Lower leg skin (tissue), 4 donors: ENCODE measurements around the gene PLA2G3. TPM values are rescaled to one million over a fixed set of nuclear protein-coding genes. Genes with fewer than 3 reads are reported as not detected.
"Not testable (repeated sequence)": the region's sequence is repeated elsewhere in the genome, so short reads cannot be mapped to it uniquely, and the experiment has no call there.

Experiments used
- DNase-seq, 2 donors: peaks; one replicate each; pipeline ENCODE4 v3.0.0-alpha.2; 2019; ENCODE audit warnings: low spot score in 2 of 2
- H3K4me3 ChIP-seq: fragments of 200-600 bp; sonication (generic); 2 replicates; pipeline ENCODE4 v1.5.1; 2017; ENCODE audit warnings: mild to moderate bottlenecking, low read depth; ENCODE audit not compliant: poor library complexity, severe bottlenecking
- POLR2A ChIP-seq, 2 donors: fragments of 450-650 bp; IDR thresholded peaks; one replicate each; pipeline ENCODE4 v1.6.1; 2016 to 2017; ENCODE audit warnings: antibody characterized with exemption in 2 of 2, mild to moderate bottlenecking in 1 of 2, moderate library complexity in 1 of 2
- WGBS, 2 donors: methylation state at CpG; one replicate each; pipeline ENCODE4 v1.1.5; 2018; 5-methylcytosine and 5-hydroxymethylcytosine counted together
- intact Hi-C: fragments of 100-400 bp; cut with DNase I; formaldehyde crosslinking; loops from one replicate; pipeline ENCODE4 v1.15.0; 2023; ENCODE audit warnings: low total_unique reads
- total RNA-seq, 4 donors: library from RNA; depleted of rRNA; stranded (reverse); fragments of >200 nt; gene quantifications; one replicate each; pipeline ENCODE4 v1.1.0, GENCODE V29; 2016
- TF ChIP-seq, protein P1 (sequence below), 3 donors: fragments of 450-650 bp; IDR thresholded peaks; one replicate each; pipeline ENCODE4 v1.5.1; 2016; ENCODE audit warnings: antibody characterized with exemption in 3 of 3, mild to moderate bottlenecking in 3 of 3, moderate library complexity in 2 of 3

The PLA2G3 gene
- total RNA-seq, 4 donors from 2014 or later, result 6.5 to 11.3 (median 8.7) TPM

- DNase-seq, result no peak
- H3K4me3 ChIP-seq, result no peak overlapping the region
- intact Hi-C loops, result no loop called here
- no peak for TF ChIP-seq POLR2A (IDR thresholded peaks at IDR 0.05)
- TF ChIP-seq, protein P1, sequence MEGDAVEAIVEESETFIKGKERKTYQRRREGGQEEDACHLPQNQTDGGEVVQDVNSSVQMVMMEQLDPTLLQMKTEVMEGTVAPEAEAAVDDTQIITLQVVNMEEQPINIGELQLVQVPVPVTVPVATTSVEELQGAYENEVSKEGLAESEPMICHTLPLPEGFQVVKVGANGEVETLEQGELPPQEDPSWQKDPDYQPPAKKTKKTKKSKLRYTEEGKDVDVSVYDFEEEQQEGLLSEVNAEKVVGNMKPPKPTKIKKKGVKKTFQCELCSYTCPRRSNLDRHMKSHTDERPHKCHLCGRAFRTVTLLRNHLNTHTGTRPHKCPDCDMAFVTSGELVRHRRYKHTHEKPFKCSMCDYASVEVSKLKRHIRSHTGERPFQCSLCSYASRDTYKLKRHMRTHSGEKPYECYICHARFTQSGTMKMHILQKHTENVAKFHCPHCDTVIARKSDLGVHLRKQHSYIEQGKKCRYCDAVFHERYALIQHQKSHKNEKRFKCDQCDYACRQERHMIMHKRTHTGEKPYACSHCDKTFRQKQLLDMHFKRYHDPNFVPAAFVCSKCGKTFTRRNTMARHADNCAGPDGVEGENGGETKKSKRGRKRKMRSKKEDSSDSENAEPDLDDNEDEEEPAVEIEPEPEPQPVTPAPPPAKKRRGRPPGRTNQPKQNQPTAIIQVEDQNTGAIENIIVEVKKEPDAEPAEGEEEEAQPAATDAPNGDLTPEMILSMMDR (IDR thresholded peaks at IDR 0.05), result no peak
- WGBS, 2 donors, result 76 to 82% methylated on average over 35 of the region's 36 CpGs
Measured at GRCh38 chr22:31098632-31099110, 41.6 kb downstream of the PLA2G3 start.

- 81 to 82% methylated on average over 10 of the region's 10 CpGs for WGBS, 2 donors
- no peak overlapping the region for H3K4me3 ChIP-seq
- intact Hi-C loops, result no loop called here
- no peak for DNase-seq
- TF ChIP-seq, protein P1 (IDR thresholded peaks at IDR 0.05), result no peak
- no peak for TF ChIP-seq POLR2A (IDR thresholded peaks at IDR 0.05)
Measured at GRCh38 chr22:31097941-31098631, 42.2 kb downstream of the PLA2G3 start.

DNA sequence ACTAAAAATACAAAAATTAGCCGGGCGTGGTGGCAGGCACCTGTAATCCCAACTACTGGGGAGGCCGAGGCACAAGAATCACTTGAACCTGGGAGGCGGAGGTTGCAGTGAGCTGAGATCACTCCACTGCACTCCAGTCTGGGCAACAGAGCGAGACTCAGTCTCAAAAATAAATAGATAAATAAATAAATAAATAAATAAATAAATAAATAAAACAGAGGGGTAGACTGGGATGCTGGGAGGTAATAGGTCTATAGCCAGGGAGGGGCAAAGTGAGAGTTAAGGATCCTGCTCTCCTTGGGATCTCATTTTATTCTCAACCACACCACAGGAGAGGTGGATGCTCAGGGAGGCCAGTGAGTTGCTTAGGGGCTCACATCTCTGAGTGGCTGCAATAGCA is 42.8 kb downstream of the PLA2G3 start:
- WGBS, 2 donors, result 96 to 100% methylated on average over 5 of the region's 5 CpGs
- H3K4me3 ChIP-seq, DNase-seq, intact Hi-C loops: not testable (repeated sequence)

DNA sequence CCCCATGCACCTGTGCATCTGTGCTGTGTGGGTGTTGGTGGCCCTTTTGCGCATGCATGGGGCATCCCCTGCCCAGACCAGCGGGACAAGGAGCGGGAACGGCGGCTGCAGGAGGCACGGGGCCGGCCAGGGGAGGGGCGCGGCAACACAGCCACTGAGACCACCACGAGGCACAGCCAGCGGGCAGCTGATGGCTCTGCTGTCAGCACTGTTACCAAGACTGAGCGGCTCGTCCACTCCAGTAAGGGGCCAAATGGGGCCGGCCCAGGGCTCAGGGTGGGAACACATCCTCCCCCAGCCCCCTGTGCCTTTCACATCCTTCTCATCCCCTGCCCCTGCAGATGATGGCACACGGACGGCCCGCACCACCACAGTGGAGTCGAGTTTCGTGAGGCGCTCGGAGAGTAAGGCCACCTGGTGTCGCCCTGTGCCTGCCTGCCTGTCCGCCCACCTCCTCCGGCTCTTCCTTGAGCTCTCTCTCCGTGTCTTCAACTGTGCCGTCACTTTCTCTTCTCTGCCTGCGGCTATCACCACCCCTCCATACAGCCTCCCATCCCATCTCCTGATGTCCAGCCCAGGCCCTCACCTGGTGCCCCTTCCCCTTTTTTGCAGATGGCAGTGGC is 43.5 kb downstream of the PLA2G3 start:
- intact Hi-C loops, result no loop called here
- H3K4me3 ChIP-seq, result no peak overlapping the region
- no peak for TF ChIP-seq POLR2A (IDR thresholded peaks at IDR 0.05)
- TF ChIP-seq, protein P1 (IDR thresholded peaks at IDR 0.05), result no peak
- 93 to 96% methylated on average over 26 to 27 of the region's 27 CpGs for WGBS, 2 donors
- DNase-seq, result no peak

DNA sequence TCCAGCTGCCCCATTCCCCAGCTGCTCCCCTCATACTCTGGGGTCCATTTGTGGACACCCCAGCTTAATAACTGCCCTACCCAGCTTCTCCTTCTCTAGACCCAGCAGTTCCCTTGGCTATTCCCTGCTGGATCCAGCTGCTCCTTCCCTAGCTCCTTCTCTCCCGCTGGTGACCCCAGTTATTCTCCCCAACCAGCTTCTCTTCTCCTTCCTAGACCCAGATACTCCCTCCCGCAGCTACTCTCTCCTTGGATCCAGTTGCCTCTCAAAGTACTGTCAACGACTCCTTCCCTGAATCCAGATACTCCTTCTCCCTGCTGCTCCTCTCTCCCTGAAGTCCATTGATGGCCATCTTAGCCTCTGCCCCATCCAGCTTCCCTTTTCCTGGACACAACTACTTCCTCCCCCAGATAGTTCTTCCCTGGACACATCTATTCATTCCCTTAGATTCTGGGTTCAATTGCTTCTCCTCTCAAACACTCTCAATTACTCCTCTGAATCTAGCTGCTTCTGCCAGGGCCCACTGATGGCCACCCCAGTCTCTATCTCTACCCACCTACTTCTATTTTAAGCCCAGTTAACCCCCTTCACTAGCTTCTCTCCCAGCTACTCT is 44.6 kb downstream of the PLA2G3 start:
- DNase-seq, result no peak
- 95 to 97% methylated on average over 3 of the region's 3 CpGs for WGBS, 2 donors
- intact Hi-C loops, result no loop called here

DNA sequence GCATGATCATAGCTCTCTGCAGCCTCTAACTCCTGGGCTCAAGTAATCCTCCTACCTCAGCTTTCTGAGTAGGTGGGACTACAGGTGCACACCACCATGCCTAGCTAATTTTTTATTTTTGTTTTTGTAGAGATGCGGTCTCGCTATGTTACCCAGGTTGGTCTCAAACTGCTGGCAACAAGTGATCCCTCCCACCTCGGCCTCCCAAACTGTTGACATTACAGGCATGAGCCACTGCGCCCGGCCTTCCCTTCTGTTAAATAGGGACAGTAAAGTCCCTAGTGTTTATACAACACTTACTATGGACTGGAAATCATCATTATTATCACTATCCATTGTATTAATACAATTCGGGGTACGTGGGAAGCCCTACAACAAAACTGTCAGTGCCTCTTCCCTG is 45.6 kb downstream of the PLA2G3 start:
- intact Hi-C loops, result no loop called here
- no peak for DNase-seq
- no peak overlapping the region for H3K4me3 ChIP-seq
- 93 to 98% methylated on average over 7 of the region's 7 CpGs for WGBS, 2 donors
- TF ChIP-seq, protein P1 (IDR thresholded peaks at IDR 0.05), result no peak
- TF ChIP-seq POLR2A (IDR thresholded peaks at IDR 0.05), result no peak

More for the DNA sequence above, 44.6 kb downstream of the PLA2G3 start:
- no peak for TF ChIP-seq POLR2A (IDR thresholded peaks at IDR 0.05)
- TF ChIP-seq, protein P1 (IDR thresholded peaks at IDR 0.05), result no peak
- no peak overlapping the region for H3K4me3 ChIP-seq
